ENCODE results near the gene DDX49.

The DDX49 gene

DNA sequence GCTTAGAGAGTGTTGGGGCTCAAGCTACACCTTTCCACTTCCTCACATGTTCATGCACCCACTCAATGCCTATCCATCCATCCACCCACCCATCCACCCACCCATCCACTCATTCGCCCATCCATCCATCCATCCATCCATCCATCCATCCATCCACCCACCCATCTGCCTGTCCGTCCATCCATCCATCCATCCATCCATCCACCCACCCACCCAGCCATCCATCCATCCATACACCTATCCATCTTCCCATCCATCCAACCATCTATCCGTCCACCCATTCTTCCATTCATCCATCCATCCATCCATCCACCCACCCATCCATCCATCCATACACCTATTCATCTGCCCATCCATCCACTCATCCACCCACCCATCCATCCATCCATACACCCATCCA, 34.6 kb downstream of the DDX49 start:
- no peak overlapping the region for H3K4me3 ChIP-seq (ENCODE audit: low read length)
- TF ChIP-seq ZNF274 (IDR thresholded peaks at IDR 0.05; ENCODE audit: low read depth, low read length), result no peak

DNA sequence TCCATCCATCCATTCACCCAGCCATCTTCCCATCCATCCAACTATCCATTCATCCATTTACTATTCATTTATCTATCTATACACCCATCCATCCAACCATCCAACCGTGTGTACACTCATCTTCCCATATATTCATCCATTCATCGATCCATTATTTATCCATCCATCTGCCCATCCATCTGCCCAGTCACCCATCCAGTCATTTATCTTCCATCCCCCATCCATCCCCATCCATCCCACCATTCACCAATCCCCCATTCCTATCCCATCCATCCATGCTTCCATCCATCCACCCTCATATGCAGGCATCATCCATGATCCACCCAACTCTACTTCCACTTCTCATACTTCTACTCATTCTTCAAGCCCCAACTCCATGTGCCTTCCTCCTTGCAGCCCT, 35.5 kb downstream of the DDX49 start:
- no peak overlapping the region for H3K4me3 ChIP-seq (ENCODE audit: low read length)

DNA sequence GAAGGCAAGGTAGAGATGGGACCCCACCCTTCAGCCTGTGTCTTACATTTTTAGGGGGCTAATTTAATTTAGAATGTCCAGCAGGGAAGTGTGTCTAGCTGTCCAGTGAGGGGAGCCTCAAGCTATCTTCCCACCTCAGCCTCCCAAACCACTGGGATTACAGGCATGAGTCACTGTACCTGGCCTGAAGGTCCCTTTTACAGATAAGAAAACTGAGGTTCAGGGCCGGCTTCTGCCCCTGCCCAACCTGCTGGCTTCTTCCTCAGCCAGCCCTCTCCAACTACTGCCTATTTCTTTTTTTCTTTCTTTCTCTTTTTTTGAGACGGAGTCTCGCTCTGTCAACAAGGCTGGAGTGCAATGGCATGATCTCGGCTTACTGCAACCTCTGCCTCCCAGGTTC, 40.9 kb downstream of the DDX49 start:
- H3K4me3 ChIP-seq (ENCODE audit: low read length), result no peak overlapping the region
- TF ChIP-seq ZNF274 (IDR thresholded peaks at IDR 0.05; ENCODE audit: low read depth, low read length), result no peak

More for the DNA sequence above, 35.5 kb downstream of the DDX49 start:
- TF ChIP-seq ZNF274 (IDR thresholded peaks at IDR 0.05; ENCODE audit: low read depth, low read length), result no peak

DNA sequence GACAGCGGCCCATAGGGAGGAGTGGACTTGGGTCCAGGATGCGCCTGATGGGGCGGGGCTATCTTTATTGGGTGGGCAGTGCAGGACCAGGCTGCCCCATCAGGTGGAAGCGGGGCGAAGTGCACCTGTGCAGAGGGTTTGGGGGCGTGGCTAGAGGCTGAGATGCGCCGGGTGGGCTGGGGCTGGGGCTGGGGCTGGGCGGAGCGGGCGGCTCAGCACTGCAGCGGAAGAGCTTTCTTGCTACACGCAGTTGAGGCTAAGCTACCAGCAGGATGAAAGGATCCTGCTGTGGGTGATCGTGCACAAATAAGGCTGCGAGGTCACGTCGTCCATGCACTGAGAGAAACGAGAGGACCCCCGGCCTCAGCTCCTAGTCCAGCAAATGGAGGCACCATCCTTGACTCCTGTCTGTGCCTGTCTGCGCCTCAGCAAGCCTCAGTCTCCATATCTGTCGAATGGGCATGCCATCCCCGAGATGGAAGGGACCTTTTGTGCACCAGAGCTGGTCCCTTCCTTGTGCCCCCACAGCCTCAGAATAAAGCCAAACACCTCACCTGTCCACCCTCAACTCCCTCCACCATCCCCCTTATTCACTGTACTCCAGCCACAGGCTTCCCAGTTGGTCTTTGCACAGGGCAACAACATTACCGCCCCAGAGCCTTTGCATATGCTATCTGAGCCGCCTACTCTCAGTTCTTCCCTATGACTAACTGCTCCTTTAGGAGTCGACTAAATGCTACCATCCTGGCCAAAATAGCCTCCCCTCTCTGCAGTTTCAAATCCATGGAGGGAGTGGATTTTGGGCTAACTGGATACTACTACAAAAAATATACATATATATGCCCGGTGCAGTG, 42.5 kb downstream of the DDX49 start:
- no peak for TF ChIP-seq ZNF274 (IDR thresholded peaks at IDR 0.05; ENCODE audit: low read depth, low read length)
- H3K4me3 ChIP-seq (ENCODE audit: low read length), result no peak overlapping the region

DNA sequence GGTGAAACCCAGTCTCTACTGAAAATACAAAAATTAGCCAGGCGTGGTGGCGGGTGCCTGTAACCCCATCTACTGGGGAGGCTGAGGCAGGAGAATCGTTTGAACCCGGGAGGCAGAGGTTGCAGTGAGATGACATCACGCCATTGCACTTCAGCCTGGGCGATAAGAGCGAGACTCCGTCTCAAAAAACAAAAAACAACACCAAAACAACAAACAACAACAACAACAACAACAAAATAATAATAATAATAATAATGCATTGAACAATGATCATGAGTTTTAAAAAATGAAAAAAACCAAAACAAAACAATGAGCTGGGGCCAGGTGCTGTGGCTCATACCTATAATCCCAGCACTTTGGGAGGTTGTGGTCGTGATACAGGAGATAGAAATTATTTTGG, 44.6 kb downstream of the DDX49 start:
- H3K4me3 ChIP-seq (ENCODE audit: low read length), result no peak overlapping the region
- TF ChIP-seq ZNF274 (IDR thresholded peaks at IDR 0.05; ENCODE audit: low read depth, low read length), result no peak

DNA sequence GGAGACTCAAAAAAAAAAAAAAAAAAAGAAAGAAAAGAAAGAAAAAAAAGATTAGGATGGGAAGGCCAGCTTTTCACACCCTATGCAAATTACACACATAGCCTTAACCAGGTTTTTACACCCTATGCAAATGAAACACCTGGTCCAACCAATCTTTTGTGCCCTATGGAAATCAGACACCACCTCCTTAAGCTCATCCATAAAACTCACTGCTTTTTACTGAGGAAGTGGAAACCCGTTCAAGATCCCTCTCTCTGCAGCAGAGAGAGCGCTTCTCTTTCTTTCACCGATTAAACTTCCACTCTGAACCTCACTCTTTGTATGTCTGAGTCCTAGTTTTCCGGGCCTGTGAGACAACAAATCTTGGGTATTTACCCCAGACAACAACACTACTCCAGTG, 46.8 kb downstream of the DDX49 start:
- TF ChIP-seq ZNF274 (IDR thresholded peaks at IDR 0.05; ENCODE audit: low read depth, low read length), result no peak
- no peak overlapping the region for H3K4me3 ChIP-seq (ENCODE audit: low read length)

DNA sequence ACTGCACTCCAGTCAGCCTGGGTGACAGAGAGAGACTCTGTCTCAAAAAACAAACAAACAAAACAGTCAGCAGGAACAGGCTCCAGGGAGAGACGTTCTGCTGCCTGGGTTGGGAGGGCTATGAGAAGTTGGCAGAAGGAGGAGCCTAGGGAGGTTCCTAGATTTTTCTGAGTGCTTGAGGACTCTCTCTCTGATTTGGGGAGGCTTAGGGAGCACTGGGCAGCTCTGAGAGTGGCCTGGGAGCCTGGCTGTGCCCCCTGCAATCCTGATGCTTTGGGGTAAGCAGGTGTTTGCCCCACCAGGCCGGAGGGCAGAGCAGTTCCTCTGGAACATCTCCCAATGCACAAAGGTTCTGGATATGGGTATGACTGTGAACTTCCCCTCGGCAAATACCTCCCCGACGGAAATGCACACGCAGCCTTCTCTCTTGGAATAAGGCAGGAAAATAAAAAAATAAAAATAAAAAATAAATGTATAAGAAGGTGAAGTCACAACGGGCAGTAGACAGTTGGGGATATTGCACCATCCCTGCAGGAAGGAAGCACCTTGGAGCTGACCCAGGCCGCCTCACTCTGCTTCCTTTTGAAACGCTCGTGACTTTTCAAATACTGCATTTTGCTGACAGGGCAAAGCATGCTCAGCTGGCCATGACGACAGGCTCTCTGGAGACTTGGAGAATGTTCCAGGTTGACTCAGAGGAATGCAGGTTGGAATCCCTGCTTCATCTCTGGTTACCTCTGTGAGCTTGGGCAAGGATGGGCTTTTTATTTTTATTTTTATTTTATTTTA, 48.0 kb downstream of the DDX49 start:
- TF ChIP-seq ZNF274 (IDR thresholded peaks at IDR 0.05; ENCODE audit: low read depth, low read length), result no peak
- H3K4me3 ChIP-seq (ENCODE audit: low read length), result no peak overlapping the region

DNA sequence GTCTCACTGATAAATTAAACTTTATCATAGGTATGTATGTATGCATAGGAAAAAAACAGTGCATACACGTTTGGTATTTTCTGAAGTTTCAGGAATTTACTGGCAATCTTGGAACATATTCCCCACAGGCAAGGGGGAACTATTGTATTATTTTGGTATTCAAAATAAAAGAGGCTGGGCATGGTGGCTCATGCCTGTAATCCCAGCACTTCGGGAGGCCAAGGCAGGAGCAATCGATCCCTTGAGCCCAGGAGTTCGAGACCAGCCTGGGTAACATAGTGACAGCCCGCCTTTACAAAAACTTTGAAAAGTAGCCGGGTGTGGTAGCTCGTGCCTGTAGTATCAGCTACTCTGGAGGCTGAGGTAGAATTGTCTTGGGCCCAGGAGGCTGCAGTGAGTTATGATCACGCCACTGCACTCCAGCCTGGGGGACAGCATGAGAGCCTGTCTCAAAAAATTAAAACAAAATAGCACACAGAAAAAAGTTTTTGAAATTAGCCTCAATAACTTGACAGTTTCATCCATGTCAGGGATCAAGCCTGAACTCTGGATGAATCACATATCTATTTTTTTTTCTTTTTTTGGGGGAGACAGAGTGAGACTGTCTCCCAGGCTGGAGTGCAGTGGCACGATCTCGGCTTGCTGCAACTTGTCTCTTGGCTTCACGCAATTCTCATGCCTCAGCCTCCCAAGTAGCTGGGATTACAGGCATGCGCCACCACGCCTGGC, 50.6 kb downstream of the DDX49 start:
- H3K4me3 ChIP-seq (ENCODE audit: low read length), result no peak overlapping the region
- no peak for TF ChIP-seq ZNF274 (IDR thresholded peaks at IDR 0.05; ENCODE audit: low read depth, low read length)

DNA sequence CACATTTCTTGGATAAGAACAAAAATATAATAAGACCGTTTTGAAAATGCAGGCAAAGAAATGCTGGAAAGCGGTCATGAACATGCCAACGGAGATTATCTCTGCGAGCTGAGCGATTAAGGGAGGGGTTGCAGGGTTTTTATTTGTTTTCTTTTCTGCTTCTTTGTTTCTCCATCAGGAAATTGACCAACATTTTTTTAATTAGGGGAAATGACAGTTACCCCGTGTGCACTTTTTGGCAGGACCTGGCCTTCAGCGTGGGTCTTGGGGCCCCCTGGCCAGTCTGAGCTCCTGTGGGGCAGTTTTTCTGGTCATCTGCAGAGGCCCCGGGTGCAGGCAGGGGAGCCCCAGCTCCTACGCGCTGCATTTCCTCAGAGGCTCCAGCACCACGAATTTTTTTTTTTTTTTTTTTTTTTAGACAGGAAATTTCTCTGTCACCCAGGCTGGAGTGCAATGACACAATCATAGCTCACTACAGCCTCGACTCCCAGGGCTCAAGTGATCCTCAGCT, 52.8 kb downstream of the DDX49 start:
- H3K4me3 ChIP-seq (ENCODE audit: low read length), result no peak overlapping the region
- TF ChIP-seq ZNF274 (IDR thresholded peaks at IDR 0.05; ENCODE audit: low read depth, low read length), result no peak

DNA sequence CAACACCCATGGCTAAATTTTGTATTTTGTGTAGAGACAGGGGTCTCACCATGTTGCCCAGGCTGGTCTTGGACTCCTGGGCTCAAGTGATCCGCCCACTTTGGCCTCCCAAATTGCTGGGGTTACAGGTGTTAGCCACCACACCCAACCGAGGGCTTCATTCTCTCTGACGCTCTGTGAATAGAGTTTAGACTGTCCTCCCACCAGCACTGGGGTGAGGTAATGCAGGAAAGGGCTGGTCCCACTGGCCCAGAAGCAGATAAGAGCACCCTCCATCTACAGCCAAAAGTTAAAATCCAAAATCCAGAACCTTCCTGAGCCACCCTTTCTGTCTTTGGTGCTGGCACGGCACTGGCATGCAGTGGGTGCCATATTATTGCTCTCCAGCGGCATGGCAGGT, 53.3 kb downstream of the DDX49 start:
- no peak for TF ChIP-seq ZNF274 (IDR thresholded peaks at IDR 0.05; ENCODE audit: low read depth, low read length)

DNA sequence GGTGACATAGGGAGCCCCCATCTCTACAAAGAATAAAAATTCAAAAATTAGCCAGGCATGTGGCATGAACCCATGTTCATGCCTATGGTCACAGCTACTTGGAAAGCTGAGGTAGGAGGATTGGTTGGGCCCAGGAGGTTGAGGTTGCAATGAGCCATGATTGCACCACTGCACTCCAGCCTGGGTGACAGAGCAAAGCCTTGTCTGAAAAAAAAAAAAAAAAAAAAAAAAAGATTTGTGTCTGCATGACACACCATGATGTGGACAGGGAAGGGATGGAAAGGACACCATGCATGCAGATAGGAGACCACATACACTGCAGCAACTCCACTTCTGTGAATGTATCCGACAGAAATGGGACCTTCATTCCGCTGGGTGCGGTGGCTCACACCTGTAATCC, 55.5 kb downstream of the DDX49 start:
- no peak overlapping the region for H3K4me3 ChIP-seq (ENCODE audit: low read length)
- TF ChIP-seq ZNF274 (IDR thresholded peaks at IDR 0.05; ENCODE audit: low read depth, low read length), result no peak

More for the DNA sequence above, 53.3 kb downstream of the DDX49 start:
- no peak overlapping the region for H3K4me3 ChIP-seq (ENCODE audit: low read length)

DNA sequence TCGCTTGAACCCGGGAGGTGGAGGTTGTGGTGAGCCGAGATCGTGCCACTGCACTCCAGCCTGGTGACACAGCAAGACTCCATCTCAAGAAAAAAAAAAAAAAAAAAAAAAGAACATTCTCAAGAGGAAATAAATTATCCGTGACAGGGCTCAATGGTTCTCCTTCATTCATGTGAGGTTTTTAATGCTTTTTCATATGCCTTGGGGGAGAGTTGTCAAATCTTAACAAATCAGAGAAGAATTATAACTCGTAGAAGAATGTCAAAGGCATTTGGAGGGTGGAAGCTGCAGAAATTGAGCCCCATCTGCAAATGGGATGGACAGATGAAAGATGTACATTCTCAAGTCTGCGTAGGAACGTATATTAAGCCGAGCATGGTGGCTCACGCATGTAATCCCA, 56.4 kb downstream of the DDX49 start:
- no peak overlapping the region for H3K4me3 ChIP-seq (ENCODE audit: low read length)
- TF ChIP-seq ZNF274 (IDR thresholded peaks at IDR 0.05; ENCODE audit: low read depth, low read length), result no peak
